Endodermal cell (in vitro differentiated cells): Measurements from ENCODE around the gene ATP8B4. TPM values are rescaled to one million over a fixed set of nuclear protein-coding genes. Genes with fewer than 3 reads are reported as not detected.

Experiments
- DNase-seq: peaks from one replicate; pipeline ENCODE4 v3.0.0-alpha.2; 2017
- H3K27ac ChIP-seq: 2 replicates; pipeline ENCODE4 v1.5.1; 2013; ENCODE audit warnings: mild to moderate bottlenecking, low read depth, low read length, moderate library complexity
- H3K27me3 ChIP-seq: 2 replicates; pipeline ENCODE4 v1.6.1; 2013; ENCODE audit warnings: mild to moderate bottlenecking, low read length, moderate library complexity; ENCODE audit not compliant: insufficient read depth, control insufficient read depth, poor library complexity, severe bottlenecking
- H3K36me3 ChIP-seq: 2 replicates; pipeline ENCODE4 v1.7.0; 2013; ENCODE audit warnings: mild to moderate bottlenecking, low read length, moderate library complexity; ENCODE audit not compliant: control insufficient read depth, insufficient read depth
- H3K4me1 ChIP-seq: one replicate; pipeline ENCODE4 v1.7.0; 2013; ENCODE audit warnings: low read length; ENCODE audit not compliant: control insufficient read depth, insufficient read depth
- H3K4me3 ChIP-seq: 2 replicates; pipeline ENCODE4 v1.5.1; 2013; ENCODE audit warnings: mild to moderate bottlenecking, low read length, moderate library complexity
- H3K9ac ChIP-seq: 2 replicates; pipeline ENCODE4 v1.6.1; 2013; ENCODE audit warnings: mild to moderate bottlenecking, low read length, moderate library complexity; ENCODE audit not compliant: poor library complexity, severe bottlenecking; ENCODE audit errors: extremely low read depth
- H3K9me3 ChIP-seq: 2 replicates; pipeline ENCODE4 v1.6.1; 2013; ENCODE audit warnings: mild to moderate bottlenecking, low read length, moderate library complexity; ENCODE audit not compliant: control insufficient read depth
- H3K27ac Mint-ChIP-seq: 2 replicates; pipeline ENCODE4 v1.8.0; 2020; ENCODE audit warnings: mixed read lengths
- H3K27me3 Mint-ChIP-seq: 2 replicates; pipeline ENCODE4 v1.8.0; 2021; ENCODE audit warnings: mild to moderate bottlenecking, mixed read lengths; ENCODE audit not compliant: insufficient read depth
- H3K36me3 Mint-ChIP-seq: 2 replicates; pipeline ENCODE4 v1.8.0; 2020; ENCODE audit warnings: low read depth, mixed read lengths
- H3K4me1 Mint-ChIP-seq: 2 replicates; pipeline ENCODE4 v1.8.0; 2020; ENCODE audit warnings: mixed read lengths
- H3K4me3 Mint-ChIP-seq: 2 replicates; pipeline ENCODE4 v1.8.0; 2020; ENCODE audit warnings: mild to moderate bottlenecking, moderate library complexity, mixed read lengths
- H3K9me3 Mint-ChIP-seq: 2 replicates; pipeline ENCODE4 v1.8.0; 2020; ENCODE audit warnings: mild to moderate bottlenecking, mixed read lengths
- WGBS, 2 experiments: methylation state at CpG; one replicate each; pipeline versions ENCODE4 v1.1.5 to v1.1.7; 2013; ENCODE audit warnings: missing lambda C conversion rate in 2 of 2, mixed read lengths in 1 of 2; ENCODE audit not compliant: insufficient coverage in 1 of 2, insufficient read length in 1 of 2; 5-methylcytosine and 5-hydroxymethylcytosine counted together
- total RNA-seq, 2 donors: library from RNA; stranded (reverse); fragmentation: NEBNext Ultra II Directional in 1 of 2; extraction: Animal tissue kit (Norgen Biotek cat#: 25700) in 1 of 2; gene quantifications; 2 replicates in 1 of 2; 3 replicates in 1 of 2; pipeline ENCODE4 v1.2.1, GENCODE V29; 2021
- TF ChIP-seq, protein P1 (sequence below): fragments of 200-600 bp; sonication (generic); conservative IDR thresholded peaks from 2 replicates; pipeline ENCODE4 v1.5.0; 2021; ENCODE audit warnings: antibody characterized with exemption, mild to moderate bottlenecking

The ATP8B4 gene
- total RNA-seq, 2 donors from 2014 or later: 0.64 to 0.95 TPM

DNA sequence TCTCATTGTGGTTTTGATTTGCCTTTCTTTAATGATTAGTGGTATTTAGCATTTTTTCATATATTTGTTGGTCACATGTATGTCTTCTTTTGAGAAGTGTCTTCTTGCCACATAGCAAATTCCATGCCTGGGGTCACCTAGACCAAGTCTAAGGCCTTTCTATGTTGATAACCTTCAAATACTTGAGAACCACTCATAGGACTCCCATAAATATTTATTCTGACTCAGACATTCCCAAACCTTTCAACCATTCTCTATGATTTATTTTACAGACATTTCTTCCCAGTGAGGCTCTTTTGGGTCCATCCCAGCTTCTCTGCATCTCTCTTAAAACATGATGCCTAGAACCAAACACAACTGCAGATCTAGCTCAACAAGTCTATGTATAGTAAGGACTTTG lies 69.2 kb downstream of the ATP8B4 start:
- no peak overlapping the region for H3K27ac Mint-ChIP-seq
- no peaks in the 10 kb centered on the region for H3K36me3 Mint-ChIP-seq
- peaks cover 1% of the 10 kb centered on the region for H3K27me3 Mint-ChIP-seq
- no peak overlapping the region for H3K4me3 ChIP-seq
- H3K27ac ChIP-seq: no peak overlapping the region
- H3K4me1 ChIP-seq: no peaks in the 10 kb centered on the region
- H3K9me3 ChIP-seq: no peaks in the 10 kb centered on the region
- H3K9ac ChIP-seq: no peak overlapping the region
- peaks cover 4% of the 10 kb centered on the region for H3K9me3 Mint-ChIP-seq
- TF ChIP-seq, protein P1, sequence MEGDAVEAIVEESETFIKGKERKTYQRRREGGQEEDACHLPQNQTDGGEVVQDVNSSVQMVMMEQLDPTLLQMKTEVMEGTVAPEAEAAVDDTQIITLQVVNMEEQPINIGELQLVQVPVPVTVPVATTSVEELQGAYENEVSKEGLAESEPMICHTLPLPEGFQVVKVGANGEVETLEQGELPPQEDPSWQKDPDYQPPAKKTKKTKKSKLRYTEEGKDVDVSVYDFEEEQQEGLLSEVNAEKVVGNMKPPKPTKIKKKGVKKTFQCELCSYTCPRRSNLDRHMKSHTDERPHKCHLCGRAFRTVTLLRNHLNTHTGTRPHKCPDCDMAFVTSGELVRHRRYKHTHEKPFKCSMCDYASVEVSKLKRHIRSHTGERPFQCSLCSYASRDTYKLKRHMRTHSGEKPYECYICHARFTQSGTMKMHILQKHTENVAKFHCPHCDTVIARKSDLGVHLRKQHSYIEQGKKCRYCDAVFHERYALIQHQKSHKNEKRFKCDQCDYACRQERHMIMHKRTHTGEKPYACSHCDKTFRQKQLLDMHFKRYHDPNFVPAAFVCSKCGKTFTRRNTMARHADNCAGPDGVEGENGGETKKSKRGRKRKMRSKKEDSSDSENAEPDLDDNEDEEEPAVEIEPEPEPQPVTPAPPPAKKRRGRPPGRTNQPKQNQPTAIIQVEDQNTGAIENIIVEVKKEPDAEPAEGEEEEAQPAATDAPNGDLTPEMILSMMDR: no peak
- H3K4me3 Mint-ChIP-seq: no peak overlapping the region
- no peaks in the 10 kb centered on the region for H3K36me3 ChIP-seq
- H3K4me1 Mint-ChIP-seq: peaks cover 3% of the 10 kb centered on the region
- no peak for DNase-seq
- no peaks in the 10 kb centered on the region for H3K27me3 ChIP-seq

DNA sequence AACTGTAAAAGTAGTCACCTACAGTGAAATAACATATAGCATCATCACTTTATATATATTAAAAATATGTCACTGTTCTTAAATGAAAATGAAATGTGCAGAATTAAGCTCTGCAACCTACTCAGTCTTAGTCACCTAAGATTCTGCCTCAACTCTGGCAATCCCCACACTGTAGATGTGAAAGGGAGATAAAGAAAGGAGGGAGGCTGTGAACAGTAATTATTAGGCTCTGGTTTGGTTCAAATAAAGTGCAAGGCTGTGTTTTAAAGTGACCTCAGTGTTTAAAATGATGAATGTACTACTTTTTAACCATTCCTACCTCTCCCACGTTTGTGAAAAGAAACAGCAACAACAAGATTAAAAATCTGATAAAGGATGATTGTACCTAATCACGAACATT lies 72.2 kb downstream of the ATP8B4 start:
- WGBS, 2 experiments: 80 to 100% methylated on average over 1 to 2 of the region's 2 CpGs
- H3K36me3 Mint-ChIP-seq: no peaks in the 10 kb centered on the region
- H3K4me3 Mint-ChIP-seq: no peak overlapping the region

DNA sequence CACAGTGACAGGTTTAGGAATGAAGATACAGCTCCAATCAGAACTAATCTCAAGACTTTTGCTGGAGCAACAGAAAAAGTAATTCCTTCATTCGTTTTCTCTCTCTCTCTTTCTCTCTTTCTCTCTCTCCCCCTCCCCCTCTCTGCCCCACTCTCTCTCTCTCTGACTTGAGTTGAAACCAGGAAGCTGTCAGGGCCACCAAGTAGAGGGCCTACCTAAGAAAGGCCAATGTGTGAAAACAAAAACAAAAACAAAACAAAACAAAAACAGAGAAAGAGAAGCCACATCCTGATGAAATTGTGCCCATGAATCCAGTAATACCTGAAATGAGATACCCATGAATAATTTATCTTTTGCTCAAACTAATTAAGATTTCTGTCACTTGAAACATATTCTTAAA lies 72.9 kb downstream of the ATP8B4 start:
- Mint-ChIP-seq H3K36me3 (no peaks in the 10 kb centered on the region), H3K4me3 (no peak overlapping the region), H3K9me3 (peaks cover 16% of the 10 kb centered on the region), H3K27ac (no peak overlapping the region), H3K27me3 (peaks cover 1% of the 10 kb centered on the region), H3K4me1 (no peaks in the 10 kb centered on the region)
- H3K9me3 ChIP-seq: peaks cover 13% of the 10 kb centered on the region
- H3K27ac ChIP-seq: no peak overlapping the region
- H3K4me3 ChIP-seq: no peak overlapping the region
- H3K4me1 ChIP-seq: no peaks in the 10 kb centered on the region
- WGBS, 2 experiments: 80% methylated on average over 1 of the region's 1 CpG; no CpG with 5 or more reads in 1 of the 2 experiments
- no peaks in the 10 kb centered on the region for H3K36me3 ChIP-seq
- no peaks in the 10 kb centered on the region for H3K27me3 ChIP-seq
- DNase-seq: no peak
- TF ChIP-seq, protein P1: no peak
- H3K9ac ChIP-seq: no peak overlapping the region

More for the DNA sequence above, 72.2 kb downstream of the ATP8B4 start:
- H3K27ac ChIP-seq: no peak overlapping the region
- no peaks in the 10 kb centered on the region for H3K36me3 ChIP-seq
- TF ChIP-seq, protein P1: no peak
- Mint-ChIP-seq H3K27ac (no peak overlapping the region), H3K9me3 (peaks cover 13% of the 10 kb centered on the region), H3K4me1 (no peaks in the 10 kb centered on the region), H3K27me3 (peaks cover 1% of the 10 kb centered on the region)
- no peaks in the 10 kb centered on the region for H3K27me3 ChIP-seq
- peaks cover 13% of the 10 kb centered on the region for H3K9me3 ChIP-seq
- H3K9ac ChIP-seq: no peak overlapping the region
- DNase-seq: no peak
- H3K4me3 ChIP-seq: no peak overlapping the region
- H3K4me1 ChIP-seq: no peaks in the 10 kb centered on the region
